Testis (tissue), 3 donors: ENCODE data around the gene OCA2. TPM values are rescaled to one million over a fixed set of nuclear protein-coding genes. Genes with fewer than 3 reads are reported as not detected.

Source experiments
- DNase-seq: peaks from one replicate; pipeline ENCODE4 v3.0.0-alpha.2; 2019
- H3K27ac ChIP-seq, 2 donors: fragments of 200-600 bp; sonication (generic); one replicate each; pipeline ENCODE4 v1.5.1; 2019
- H3K27me3 ChIP-seq: fragments of 200-600 bp; sonication (generic); one replicate; pipeline ENCODE4 v1.5.1; 2019
- H3K36me3 ChIP-seq: fragments of 200-600 bp; sonication (generic); one replicate; pipeline ENCODE4 v1.5.1; 2017; ENCODE audit warnings: low read depth; ENCODE audit errors: missing control alignments
- H3K4me1 ChIP-seq: fragments of 200-600 bp; sonication (generic); one replicate; pipeline ENCODE4 v1.5.1; 2019
- H3K4me3 ChIP-seq, 2 donors: fragments of 200-600 bp; sonication (generic); one replicate each; pipeline ENCODE4 v1.5.1; 2017 to 2019
- H3K9me3 ChIP-seq: fragments of 200-600 bp; sonication (generic); one replicate; pipeline ENCODE4 v1.5.1; 2017
- POLR2A ChIP-seq: fragments of 450-650 bp; IDR thresholded peaks from one replicate; pipeline ENCODE4 v1.6.1; 2017; ENCODE audit warnings: antibody characterized with exemption, mild to moderate bottlenecking, moderate library complexity
- WGBS, 2 donors: methylation state at CpG; one replicate each; pipeline ENCODE4 v1.1.5; 2018; 5-methylcytosine and 5-hydroxymethylcytosine counted together
- intact Hi-C: fragments of 100-400 bp; cut with DNase I; formaldehyde crosslinking; loops from one replicate; pipeline ENCODE4 v1.15.1; 2023; ENCODE audit warnings: low total_unique reads
- polyA plus RNA-seq: library from polyadenylated mRNA; stranded (reverse); fragments of 350-450 nt; fragmentation: Illumina TruSeq; extraction: RNeasy Lipid Tissue Mini Kit (QIAGEN cat#74804); gene quantifications from one replicate; pipeline ENCODE4 v1.2.3, GENCODE V29; 2014; ENCODE audit warnings: low read depth, low replicate concordance; ENCODE audit not compliant: insufficient read depth
- total RNA-seq, 2 donors: library from RNA; depleted of rRNA; stranded (reverse); fragments of >200 nt; gene quantifications; one replicate each; pipeline ENCODE4 v1.2.3, GENCODE V29; 2016
- TF ChIP-seq, protein P1 (sequence below), 3 experiments: fragments of 450-650 bp in 2 of 3; fragments of 200-600 bp in 1 of 3; sonication (generic) in 1 of 3; IDR thresholded peaks; one replicate each; pipeline ENCODE4 v1.5.1; 2016 to 2019; ENCODE audit warnings: antibody characterized with exemption in 3 of 3, mild to moderate bottlenecking in 2 of 3, moderate library complexity in 1 of 3

The OCA2 gene
- total and polyA plus RNA-seq, 3 donors from 2014 or later: 2.6 to 7.2 (median 4.5) TPM

DNA sequence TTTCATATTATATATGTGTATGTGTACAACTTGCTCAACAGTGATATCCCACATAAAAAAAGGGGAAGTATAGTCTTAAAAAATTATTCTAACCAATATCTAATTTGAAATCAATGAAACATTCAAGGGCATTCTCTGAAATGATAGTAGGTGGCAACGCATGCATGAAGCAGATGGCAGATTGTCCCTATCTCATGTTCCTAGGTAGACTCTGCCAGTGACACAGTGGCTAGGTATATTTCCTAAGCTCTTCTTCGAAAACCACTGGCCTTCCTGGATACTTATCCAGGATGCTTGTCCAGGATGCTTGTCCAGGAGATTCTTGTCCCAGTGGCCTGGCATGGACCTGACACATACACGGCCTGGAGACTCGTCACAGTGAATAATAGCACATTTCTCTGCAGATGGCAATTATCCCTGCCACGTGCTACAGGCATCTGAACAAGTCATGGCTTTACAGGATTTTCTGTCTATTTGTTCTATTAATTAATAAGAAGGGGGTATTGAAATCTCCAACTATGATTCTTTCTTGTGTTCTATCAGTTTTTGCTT is 54.9 kb downstream of the OCA2 start:
- WGBS, 2 donors: 84 to 87% methylated on average over 5 of the region's 5 CpGs

DNA sequence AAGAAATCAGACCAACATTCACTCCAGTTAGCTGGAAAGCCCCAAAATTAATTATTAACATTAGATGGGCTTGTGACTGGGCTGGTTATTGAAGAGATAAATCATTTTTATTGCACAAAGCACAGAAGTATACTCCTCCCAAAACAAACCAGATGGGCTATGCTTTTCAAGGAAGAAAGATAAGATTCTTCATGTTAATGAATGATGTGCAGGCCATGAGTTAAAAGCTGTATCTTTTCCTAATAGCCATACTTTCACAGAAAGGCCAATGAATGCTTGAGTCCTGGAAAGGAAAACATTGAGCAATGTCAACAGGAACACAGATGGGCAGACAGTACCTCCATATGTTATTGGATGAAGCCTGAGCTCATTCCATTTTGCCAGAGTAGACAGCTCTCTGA is 55.4 kb downstream of the OCA2 start:
- Histone ChIP-seq H3K4me3 (no peak overlapping the region), H3K27ac (no peak overlapping the region), H3K4me1 (no peaks in the 10 kb centered on the region), H3K9me3 (no peaks in the 10 kb centered on the region), H3K27me3 (no peaks in the 10 kb centered on the region), H3K36me3 (no peaks in the 10 kb centered on the region)
- no peak for TF ChIP-seq POLR2A
- TF ChIP-seq, protein P1, sequence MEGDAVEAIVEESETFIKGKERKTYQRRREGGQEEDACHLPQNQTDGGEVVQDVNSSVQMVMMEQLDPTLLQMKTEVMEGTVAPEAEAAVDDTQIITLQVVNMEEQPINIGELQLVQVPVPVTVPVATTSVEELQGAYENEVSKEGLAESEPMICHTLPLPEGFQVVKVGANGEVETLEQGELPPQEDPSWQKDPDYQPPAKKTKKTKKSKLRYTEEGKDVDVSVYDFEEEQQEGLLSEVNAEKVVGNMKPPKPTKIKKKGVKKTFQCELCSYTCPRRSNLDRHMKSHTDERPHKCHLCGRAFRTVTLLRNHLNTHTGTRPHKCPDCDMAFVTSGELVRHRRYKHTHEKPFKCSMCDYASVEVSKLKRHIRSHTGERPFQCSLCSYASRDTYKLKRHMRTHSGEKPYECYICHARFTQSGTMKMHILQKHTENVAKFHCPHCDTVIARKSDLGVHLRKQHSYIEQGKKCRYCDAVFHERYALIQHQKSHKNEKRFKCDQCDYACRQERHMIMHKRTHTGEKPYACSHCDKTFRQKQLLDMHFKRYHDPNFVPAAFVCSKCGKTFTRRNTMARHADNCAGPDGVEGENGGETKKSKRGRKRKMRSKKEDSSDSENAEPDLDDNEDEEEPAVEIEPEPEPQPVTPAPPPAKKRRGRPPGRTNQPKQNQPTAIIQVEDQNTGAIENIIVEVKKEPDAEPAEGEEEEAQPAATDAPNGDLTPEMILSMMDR (IDR thresholded peaks at IDR 0.05): no peak
- DNase-seq: no peak
- intact Hi-C loops: no loop called here

More for the DNA sequence above, 54.9 kb downstream of the OCA2 start:
- TF ChIP-seq, protein P1 (IDR thresholded peaks at IDR 0.05): no peak
- no peak for TF ChIP-seq POLR2A
- Histone ChIP-seq H3K4me1 (no peaks in the 10 kb centered on the region), H3K4me3 (no peak overlapping the region), H3K27ac (no peak overlapping the region), H3K27me3 (no peaks in the 10 kb centered on the region), H3K9me3 (no peaks in the 10 kb centered on the region), H3K36me3 (no peaks in the 10 kb centered on the region)
- intact Hi-C loops: no loop called here
- no peak for DNase-seq

DNA sequence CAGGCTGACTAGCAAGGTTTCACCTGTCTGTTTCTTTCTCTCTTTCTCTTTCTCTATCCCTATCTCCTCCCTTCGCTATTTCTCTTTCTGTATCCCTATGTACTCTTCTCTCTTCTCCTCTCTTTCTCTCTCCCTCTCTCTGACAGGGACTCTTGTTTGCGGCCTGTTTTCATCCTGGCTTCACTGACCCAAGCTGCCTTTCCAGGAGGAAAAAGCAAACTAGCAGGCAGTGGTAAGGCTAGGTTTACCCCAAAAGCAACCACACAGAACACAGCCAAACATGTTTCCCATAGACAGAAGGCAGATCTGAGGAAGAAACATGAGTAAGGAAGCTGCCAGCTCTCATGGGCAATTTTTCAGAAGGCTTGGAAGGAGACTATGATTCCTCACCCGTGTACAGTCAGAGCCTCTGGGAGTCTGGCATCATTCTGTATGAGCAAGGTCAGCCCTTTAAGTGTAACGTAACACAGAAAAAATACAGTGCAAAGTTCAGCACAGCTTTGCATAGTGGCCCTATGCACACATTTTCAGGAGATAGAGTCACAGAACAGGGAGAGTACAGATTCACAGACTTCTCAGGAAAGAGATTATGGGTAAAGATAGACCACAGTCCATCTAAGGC is 61.0 kb downstream of the OCA2 start:
- no peak for DNase-seq
- no peak for TF ChIP-seq POLR2A
- TF ChIP-seq, protein P1 (IDR thresholded peaks at IDR 0.05): no peak
- Histone ChIP-seq H3K4me3 (no peak overlapping the region), H3K4me1 (no peaks in the 10 kb centered on the region), H3K9me3 (no peaks in the 10 kb centered on the region), H3K36me3 (no peaks in the 10 kb centered on the region), H3K27ac (no peak overlapping the region), H3K27me3 (no peaks in the 10 kb centered on the region)
- 70 to 72% methylated on average over 4 of the region's 4 CpGs for WGBS, 2 donors
- intact Hi-C loops: no loop called here

DNA sequence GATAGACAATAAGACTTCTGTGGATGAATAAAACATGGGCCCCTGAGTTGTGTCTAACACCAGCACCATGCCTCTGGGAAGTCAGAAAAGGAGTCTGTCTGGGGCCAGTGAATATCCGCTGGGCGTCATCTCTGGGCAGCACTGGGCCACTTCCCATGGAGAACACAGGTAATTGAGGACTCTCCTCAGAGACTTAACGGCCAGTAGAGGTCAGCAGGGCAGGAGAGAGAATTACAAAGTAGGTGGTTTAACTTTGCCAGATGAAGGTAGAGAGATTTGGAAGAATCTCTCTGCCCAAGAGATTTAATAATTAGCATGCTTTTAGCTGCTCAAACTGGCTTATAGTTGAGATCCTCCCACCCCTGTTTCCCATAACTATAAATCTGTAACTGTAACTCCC is 65.7 kb downstream of the OCA2 start:
- no peak for DNase-seq
- 79 to 80% methylated on average over 3 of the region's 3 CpGs for WGBS, 2 donors
- intact Hi-C loops: no loop called here
- no peaks in the 10 kb centered on the region for H3K4me1 ChIP-seq
- H3K4me3 ChIP-seq: no peak overlapping the region
- H3K9me3 ChIP-seq: no peaks in the 10 kb centered on the region
- TF ChIP-seq, protein P1 (IDR thresholded peaks at IDR 0.05): no peak
- TF ChIP-seq POLR2A: no peak
- H3K27ac ChIP-seq: no peak overlapping the region
- H3K36me3 ChIP-seq: no peaks in the 10 kb centered on the region
- no peaks in the 10 kb centered on the region for H3K27me3 ChIP-seq

DNA sequence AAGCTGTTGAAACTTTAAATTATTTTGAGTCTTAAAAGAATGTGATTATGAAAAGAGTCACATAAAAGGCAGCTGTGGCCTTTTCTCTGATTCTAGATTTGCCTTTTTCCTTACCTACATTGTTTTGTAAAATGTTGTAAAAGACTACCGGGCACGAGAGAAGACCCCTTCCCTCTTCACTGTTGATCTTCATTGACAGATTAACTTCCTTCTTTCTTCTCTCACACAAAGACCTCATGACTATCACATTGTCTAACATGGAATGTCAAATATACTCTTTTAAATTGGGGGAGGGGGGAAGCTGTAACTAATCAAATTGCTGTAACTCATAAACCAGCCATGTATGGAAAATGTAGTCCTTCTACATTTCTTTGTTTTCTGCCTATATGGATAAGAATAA is 68.3 kb downstream of the OCA2 start:
- Histone ChIP-seq H3K27ac (no peak overlapping the region), H3K9me3 (no peaks in the 10 kb centered on the region), H3K4me3 (no peak overlapping the region), H3K36me3 (no peaks in the 10 kb centered on the region), H3K4me1 (no peaks in the 10 kb centered on the region), H3K27me3 (no peaks in the 10 kb centered on the region)
- DNase-seq: no peak
- 93 to 94% methylated on average over 2 of the region's 2 CpGs for WGBS, 2 donors
- no peak for TF ChIP-seq POLR2A
- intact Hi-C loops: no loop called here
